GM21717 (cell line): ENCODE data around the gene TSPY2.
"Not testable (repeated sequence)": the region's sequence is repeated elsewhere in the genome, so short reads cannot be mapped to it uniquely, and the experiment has no call there.

Source experiments
- ATAC-seq: cut with Tn5 transposase; IDR thresholded peaks from one replicate; pipeline ENCODE4 v1.9.1; 2021; ENCODE audit warnings: mild to moderate bottlenecking, moderate library complexity; ENCODE audit not compliant: unreplicated experiment

The TSPY2 gene, protein sequence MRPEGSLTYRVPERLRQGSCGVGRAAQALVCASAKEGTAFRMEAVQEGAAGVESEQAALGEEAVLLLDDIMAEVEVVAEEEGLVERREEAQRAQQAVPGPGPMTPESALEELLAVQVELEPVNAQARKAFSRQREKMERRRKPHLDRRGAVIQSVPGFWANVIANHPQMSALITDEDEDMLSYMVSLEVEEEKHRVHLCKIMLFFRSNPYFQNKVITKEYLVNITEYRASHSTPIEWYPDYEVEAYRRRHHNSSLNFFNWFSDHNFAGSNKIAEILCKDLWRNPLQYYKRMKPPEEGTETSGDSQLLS

DNA sequence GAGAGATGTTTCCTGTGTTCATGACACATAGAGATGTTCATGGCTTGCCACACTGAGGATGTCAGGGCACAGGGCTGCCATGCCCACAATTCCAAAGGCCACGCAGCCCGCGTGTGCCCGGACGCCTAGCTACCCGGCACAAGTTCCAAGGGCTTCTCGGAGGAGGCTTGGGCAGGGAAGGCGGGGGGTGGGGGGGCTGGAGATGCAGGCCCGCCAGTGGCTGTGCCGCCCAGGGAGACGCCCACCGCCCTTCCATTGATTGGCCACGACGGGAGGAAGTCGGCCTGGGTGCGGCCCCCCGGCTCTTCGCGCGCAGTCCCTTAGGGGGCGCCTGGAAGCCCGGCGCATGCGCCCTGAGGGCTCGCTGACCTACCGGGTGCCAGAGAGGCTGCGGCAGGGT, at the start of gene TSPY2:
Gene TSPY2 (plus strand): TSS at position 301 of the 400 bp plus-strand sequence. CDS start 46 bp downstream, at position 347.
- ATAC-seq = not testable (repeated sequence)

DNA sequence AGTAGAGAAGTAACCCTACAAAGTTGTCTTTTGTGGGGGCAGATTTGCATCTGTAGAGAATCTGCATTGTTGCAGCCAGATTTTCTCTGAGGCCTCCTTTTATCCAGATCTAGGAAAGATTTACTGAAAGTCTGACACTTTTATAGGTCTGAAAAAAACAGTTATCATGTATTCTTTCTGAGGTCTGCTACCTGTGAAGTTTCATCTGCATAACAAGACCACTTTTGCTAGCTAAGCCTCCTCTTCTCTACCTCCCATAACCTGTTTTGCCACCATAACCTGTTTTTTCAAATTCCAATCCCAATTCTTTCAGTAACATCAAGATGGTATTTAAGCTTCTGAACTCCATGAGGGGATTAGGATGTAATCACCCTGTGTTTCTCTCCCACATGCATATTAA, 36.5 kb upstream of the TSPY2 start:
- not testable (repeated sequence) for ATAC-seq

DNA sequence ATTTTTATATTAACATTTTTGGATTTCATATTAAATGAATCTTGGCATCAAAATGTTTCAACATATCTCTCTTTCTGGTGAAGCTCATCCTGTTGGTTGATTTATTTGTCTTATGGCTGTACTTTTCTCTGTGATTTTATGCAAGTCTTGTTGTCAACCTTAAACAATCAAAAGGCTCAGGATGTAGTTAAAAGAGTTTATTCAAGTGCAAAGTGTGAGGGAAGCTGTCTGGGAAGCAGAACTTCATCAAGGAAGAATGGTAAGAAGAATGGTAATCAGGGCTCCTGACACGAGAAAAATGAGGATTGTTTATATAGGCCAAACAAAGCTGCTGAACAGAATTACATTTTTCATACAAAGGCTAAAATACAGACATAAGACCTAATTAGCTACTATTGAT, 29.0 kb upstream of the TSPY2 start:
- ATAC-seq = not testable (repeated sequence)

DNA sequence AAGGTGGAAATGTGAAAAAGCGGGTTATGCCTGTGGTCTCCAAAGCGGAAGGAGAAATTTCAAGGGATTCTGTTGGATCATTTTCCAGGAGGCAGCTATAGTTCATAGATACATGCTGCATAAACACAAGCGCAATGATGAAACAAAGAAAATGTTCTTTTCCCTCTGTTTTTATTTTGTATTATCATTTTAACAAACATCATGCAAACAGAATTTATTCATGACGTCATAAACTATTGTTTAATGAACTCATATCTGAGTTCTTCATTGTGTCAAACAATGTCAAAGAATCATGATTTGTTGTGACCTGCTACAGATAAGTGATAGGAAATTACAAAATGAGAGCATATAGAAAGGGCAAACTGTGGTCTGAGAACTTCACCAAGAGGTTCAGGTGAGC, 23.8 kb downstream of the TSPY2 start:
- not testable (repeated sequence) for ATAC-seq
